Activated CD8-positive, alpha-beta memory T cell treated with anti-CD3 and anti-CD28 coated beads, Interleukin-2, amount 50 U/mL, for 24 hours (primary cell): ENCODE results near the gene PRXL2A.

Source experiments
- DNase-seq: peaks from one replicate; pipeline ENCODE4 v3.0.0-alpha.2; 2020; ENCODE audit errors: extremely low read depth

PRXL2A gene

DNA sequence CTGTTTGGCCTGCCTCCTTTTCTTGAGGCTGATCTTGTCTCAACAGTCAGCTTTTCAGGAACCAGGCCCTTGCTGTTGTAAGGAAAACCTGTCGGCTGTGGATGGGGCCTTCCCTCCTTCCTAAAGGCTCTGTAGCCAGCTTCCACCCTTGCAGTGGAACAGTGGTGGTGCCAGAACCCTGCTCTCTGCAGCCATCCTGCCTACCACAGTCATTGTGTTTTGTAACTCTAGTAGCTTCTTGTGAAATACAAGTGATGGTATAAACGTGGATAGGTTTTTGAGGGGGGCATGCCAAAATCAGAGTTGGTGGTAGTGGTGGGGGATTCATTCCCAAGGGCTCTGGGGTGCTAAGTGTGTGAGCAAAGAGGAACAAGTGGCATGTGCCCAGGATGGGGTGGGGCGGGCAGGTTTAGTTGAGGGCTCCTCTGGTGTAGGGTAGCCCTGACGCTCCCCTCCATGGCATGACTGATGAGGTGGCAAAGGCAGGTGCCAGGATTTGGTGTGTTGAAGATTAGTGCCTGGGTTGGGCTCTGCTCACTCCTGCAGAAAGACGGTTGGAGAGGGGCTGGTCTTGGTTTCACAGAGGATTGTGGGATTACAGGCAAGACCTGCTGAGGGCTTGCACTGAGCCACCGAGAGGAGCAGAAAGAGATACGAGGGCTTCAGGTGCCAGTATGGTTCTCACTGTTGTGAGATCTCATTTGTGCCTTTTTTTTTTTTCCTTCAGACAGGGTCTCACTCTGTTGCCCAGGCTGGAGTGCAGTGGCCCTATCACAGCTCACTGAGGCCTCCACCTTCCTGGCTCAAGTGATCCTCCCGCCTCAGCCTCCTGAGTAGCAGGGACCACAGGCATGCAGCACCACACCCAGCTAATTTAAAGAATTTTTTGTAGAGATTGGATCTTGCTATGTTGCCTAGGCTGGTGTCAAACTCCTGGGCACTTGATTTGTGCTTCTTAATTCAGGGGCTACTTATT is 53.1 kb downstream of the PRXL2A start:
- no peak for DNase-seq

DNA sequence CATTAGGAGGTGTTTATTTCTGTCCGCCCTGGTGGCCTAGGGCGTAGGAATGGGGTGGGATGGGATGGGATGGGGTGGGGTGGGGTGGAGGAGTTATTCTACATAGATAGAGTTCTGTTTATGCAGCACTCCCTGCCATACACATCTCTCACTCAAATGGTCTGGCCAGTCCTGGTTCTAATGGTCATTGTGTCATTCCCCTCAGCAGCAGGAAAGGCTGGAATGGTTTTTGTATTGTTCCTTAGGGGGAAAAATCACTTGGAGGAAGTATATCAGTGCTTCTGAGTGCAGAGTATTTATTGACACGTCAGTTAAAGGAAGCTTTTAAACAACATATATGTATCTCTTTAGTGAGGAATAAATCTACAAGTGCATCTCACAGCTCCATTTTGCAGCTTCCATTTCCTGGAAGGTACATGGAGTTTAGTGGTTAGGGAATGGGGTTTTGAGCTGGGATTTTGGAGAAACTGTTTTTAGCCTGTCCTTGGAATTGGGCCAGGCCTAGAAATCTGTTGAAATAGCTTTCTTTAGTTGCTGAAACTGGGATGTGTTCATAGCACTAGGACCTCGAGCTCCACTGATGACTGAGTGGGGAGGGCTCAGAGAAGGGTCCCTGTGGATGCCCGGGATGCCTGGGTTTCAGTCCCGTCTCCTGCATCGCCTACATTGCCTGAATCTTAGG is 54.1 kb downstream of the PRXL2A start:
- DNase-seq = no peak

- no peak for DNase-seq
These were observed 54.8 kb downstream of the PRXL2A start for GRCh38 chr10:80462981-80463741.

- no peak for DNase-seq
These were observed 55.5 kb downstream of the PRXL2A start for GRCh38 chr10:80463868-80464267.

DNA sequence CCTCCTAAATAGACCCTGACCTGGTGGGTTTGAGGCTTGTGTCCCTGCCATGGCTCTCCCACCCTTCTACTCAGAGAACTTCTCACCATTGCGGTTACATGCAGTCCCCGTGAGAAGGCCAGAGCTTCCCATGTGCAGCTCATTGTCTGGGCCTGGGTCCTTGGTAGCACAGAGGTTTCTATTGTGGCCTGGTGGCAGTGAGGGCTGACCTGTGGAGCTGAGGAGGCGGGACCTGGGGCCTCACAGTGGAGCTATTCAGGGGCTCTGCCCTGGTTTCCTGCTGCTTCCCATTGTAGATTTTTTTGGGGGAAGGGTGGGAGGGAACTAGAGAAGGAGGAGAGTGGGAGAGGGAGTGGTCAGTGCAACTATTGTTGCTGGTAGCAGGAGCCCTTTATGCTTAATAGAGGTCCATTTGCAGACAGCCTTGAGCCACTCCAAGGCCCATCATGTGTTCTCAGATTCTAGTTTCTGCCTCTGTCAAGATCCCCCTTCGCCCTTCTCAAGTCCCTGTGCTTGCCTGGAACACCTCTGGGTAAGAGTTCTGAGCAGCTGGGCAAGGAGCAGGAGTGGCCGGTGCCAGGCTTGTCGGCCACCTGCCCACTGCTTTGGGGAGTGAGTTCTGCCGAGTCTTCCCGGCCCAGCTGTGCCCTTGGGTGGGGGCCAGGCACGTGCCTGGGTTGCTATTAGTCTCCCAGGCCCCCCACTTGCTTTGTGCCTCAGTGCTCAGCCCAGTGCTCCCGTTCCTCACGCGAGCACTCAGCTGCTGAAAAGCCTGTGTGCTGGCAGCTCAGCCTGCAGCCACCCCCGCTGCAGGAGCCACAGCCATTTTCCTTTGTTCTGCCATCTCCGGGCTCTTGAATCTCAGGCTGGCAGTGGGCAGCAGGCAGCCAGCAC is 56.5 kb downstream of the PRXL2A start:
- DNase-seq = no peak

- DNase-seq = no peak
These were observed 57.1 kb downstream of the PRXL2A start for GRCh38 chr10:80465451-80465835.

- DNase-seq = no peak
These were observed 57.7 kb downstream of the PRXL2A start for GRCh38 chr10:80465839-80466590.

DNA sequence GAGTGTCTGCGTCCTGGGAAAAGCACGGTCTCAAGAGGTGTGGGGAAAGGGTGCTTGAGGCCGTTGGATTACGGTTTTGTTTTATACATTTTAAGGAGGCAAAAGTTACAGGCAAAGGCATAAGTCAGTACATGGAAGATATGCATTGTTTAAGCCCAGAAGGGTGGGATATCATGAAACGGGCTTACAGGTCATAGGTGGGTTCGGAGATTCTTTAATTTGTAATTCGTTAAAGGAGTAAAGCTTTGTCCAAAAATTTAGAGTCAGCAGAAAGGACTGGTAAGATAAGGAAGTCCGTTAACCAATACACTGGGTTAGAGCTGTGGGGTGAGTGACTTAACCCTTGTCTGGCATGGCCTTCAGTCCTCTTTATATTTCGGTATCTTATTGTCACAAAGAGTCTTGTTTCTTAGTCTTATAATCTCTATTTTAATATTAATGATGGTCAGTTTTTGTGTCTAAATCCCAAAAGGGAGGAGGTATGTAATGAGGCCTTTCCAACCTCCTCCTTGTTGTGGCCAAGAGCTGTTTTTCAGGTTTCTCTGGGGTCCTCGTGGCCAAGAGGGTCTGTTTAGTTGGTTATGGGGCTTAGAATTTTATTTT is 58.5 kb downstream of the PRXL2A start:
- DNase-seq = no peak

DNA sequence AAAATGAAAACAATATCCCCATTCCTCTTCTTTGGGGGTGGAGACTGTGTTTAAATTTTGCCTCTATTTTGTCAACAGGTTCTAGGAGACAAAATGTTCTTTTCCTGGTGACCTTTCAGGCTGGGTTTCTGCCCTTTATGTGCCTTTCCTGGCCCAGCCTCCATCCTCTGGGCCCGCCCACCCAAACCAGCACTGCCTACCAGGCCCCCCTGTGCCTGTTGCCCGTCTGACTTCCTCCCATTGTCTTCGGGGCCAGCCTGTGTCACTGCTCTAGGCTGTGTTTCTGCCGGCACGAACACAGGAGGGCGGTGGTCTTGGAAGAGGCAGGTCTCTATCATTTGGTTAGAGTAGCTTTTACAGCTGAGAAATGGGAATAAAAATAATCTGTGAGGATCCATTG is 59.7 kb downstream of the PRXL2A start:
- DNase-seq = no peak

DNA sequence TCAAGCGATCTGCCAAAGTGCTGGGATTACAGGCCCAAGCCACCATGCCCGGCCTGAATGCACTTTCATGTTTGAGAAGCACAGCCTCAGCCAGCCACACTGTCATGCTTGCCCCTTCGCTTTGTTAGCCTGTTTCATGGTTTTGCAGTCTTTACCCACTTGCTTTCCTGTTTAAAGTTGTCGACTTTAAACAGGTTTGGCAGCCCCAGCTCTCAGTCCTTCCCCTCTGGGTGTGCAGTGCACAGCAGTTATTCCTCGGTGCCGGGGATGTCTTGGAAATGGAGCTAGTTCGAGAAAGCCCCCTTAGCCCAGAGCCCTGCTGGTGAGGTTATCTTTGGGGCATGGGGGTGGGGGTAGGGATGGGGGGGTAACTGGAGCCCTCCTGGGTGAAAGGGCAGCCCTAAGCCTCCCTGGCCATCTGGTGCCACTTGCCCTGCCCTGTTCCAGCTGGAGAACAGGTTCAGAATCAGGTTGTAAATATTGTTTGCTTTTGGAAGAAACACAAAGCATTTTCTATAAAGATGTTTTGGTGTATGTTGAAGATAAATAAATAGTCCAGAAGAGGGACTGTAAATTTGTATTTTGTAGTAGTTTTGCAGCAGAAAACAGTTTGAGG is 60.6 kb downstream of the PRXL2A start:
- DNase-seq = no peak

GRCh38 chr10:80470266-80470665 is 61.9 kb downstream of the PRXL2A start:
- DNase-seq = no peak

DNA sequence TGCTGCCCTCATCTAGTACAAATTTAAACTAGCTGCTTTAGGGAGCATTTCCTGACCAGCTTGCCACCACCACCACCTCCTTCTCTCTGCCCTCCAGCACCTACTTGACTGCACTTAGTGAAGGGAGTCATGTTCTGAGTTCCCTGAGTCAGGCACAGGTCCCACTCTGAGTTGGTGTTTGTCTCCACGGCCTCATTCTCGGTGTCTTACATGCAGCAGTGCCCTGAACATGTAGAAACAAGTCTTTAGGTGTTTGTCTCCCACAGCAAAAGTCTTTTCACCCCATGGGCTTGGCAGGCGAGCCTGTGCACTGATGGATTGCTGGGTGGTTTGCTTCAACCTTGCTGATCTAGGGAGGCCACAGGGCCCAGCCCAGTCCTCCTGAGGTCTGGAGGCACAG is 62.6 kb downstream of the PRXL2A start:
- no peak for DNase-seq

DNA sequence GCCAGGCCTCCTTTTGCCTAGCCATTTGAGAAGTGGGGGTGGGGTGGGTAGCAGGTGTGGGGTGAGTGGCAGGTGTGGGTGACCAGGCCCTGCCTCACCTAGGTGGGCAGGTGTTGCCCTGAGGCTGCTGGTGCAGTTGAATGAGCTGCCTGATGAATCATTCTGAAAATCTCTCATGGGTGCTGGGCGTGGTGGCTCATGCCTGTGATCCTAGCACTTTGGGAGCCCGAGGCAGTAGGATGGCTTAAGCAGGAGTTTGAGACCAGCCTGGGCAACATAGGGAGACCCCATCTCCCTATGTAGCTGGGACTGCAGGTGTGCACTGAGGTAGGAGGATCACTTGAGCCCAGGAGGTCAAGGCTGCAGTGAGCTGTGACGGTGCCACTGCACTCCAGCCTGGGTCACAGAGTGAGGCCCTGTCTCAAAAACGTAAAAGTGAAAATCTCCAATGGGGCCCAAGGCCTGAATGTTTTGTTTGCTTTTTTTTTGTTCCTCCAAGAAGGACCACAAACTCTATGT is 63.4 kb downstream of the PRXL2A start:
- DNase-seq = no peak

GRCh38 chr10:80472234-80473095 is 64.1 kb downstream of the PRXL2A start:
- DNase-seq = no peak

DNA sequence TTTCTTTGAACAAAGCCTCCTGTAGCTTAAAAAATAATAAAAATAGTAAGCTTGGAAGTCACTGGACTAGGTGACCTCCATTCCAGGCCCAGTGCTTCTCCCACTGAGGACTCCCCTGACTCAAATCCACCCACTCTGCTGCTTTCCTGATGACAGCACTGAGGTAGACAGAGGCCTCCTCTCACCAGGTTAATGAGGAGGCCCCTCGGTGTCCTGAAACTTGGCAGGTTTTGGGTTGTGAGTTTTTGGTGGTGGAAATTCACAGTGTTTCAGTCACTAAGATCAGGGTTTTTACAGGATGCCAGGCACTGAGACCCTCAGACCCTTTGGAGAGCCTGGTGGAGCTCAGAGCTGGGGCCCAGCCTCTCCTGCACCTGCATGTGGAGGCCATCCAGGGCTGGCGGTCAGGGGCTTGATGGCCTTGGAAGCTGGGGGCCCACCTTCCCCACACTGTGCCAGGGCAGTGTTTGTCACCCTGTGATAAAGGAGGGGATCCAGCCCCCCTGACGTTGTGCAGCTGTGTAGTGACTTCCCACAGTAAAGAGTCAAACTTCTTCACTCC is 64.8 kb downstream of the PRXL2A start:
- DNase-seq = no peak

- no peak for DNase-seq
These were observed 65.6 kb downstream of the PRXL2A start for GRCh38 chr10:80473692-80474596.

DNA sequence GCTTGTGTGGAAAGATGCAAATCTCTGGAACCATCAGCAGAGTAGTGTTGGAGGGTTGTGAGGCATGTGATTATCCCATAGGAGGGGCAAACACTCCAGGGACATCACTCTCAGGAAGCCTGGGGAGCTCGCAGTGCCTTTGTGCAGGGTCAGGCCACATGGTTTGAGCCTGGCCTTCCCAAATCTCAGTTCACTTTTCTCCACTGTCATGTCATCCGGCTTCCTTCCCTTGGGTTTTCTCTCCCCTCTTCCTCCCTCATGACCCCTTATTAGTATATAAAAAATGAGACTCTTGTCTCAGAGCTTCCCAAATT is 66.2 kb downstream of the PRXL2A start:
- DNase-seq = no peak
